ENCODE results near the gene KRT37. TPM values are rescaled to one million over a fixed set of nuclear protein-coding genes. Genes with fewer than 3 reads are reported as not detected.

Gene KRT37
- total RNA-seq, 1 donor from 2014 or later, result not detected

GRCh38 chr17:41448506-41448905, 24.1 kb upstream of the KRT37 start:
- Histone ChIP-seq H3K4me3 (no peak overlapping the region), H3K9me3 (no peaks in the 10 kb centered on the region), H3K4me1 (peaks cover 10% of the 10 kb centered on the region), H3K27ac (peak overlapping the region; percentile 13), H3K27me3 (no peaks in the 10 kb centered on the region), H3K36me3 (no peaks in the 10 kb centered on the region)
- peak in 1 of 2 donors; percentile 72 for DNase-seq (ENCODE audit: extremely low spot score in 2 of 2)
- TF ChIP-seq POLR2AphosphoS5 (IDR thresholded peaks at IDR 0.05; ENCODE audit: insufficient read depth in 1 of 2, low read depth in 1 of 2) (no peak), CTCF (IDR thresholded peaks at IDR 0.05) (no peak), POLR2A (IDR thresholded peaks at IDR 0.05) (no peak)
- intact Hi-C loops (cut with DNase I), result no loop called here

- no peak for DNase-seq (ENCODE audit: extremely low spot score in 2 of 2)
Observed at GRCh38 chr17:41446806-41447205, 22.4 kb upstream of the KRT37 start.

GRCh38 chr17:41444640-41445039, 20.3 kb upstream of the KRT37 start:
- H3K9me3 ChIP-seq, result no peaks in the 10 kb centered on the region
- H3K4me1 ChIP-seq, result peaks cover 10% of the 10 kb centered on the region
- intact Hi-C loops (cut with DNase I), result no loop called here
- no peaks in the 10 kb centered on the region for H3K36me3 ChIP-seq
- H3K27ac ChIP-seq, result no peak overlapping the region
- no peaks in the 10 kb centered on the region for H3K27me3 ChIP-seq
- TF ChIP-seq POLR2A (IDR thresholded peaks at IDR 0.05), result no peak
- TF ChIP-seq CTCF (IDR thresholded peaks at IDR 0.05), result no peak
- no peak for TF ChIP-seq POLR2AphosphoS5 (IDR thresholded peaks at IDR 0.05; ENCODE audit: insufficient read depth in 1 of 2, low read depth in 1 of 2)
- no peak for DNase-seq (ENCODE audit: extremely low spot score in 2 of 2)
- H3K4me3 ChIP-seq, result no peak overlapping the region

More at GRCh38 chr17:41446806-41447205, 22.4 kb upstream of the KRT37 start:
- Histone ChIP-seq H3K27me3 (no peaks in the 10 kb centered on the region), H3K27ac (peak overlapping the region; percentile 34), H3K9me3 (no peaks in the 10 kb centered on the region), H3K36me3 (no peaks in the 10 kb centered on the region), H3K4me3 (no peak overlapping the region), H3K4me1 (peaks cover 10% of the 10 kb centered on the region)
- intact Hi-C loops (cut with DNase I), result no loop called here
- no peak for TF ChIP-seq POLR2A (IDR thresholded peaks at IDR 0.05)
- TF ChIP-seq CTCF (IDR thresholded peaks at IDR 0.05), result no peak
- TF ChIP-seq POLR2AphosphoS5 (IDR thresholded peaks at IDR 0.05; ENCODE audit: insufficient read depth in 1 of 2, low read depth in 1 of 2), result no peak

GRCh38 chr17:41444186-41444585, 19.8 kb upstream of the KRT37 start:
- no peaks in the 10 kb centered on the region for H3K9me3 ChIP-seq
- H3K27ac ChIP-seq, result no peak overlapping the region
- H3K4me1 ChIP-seq, result peaks cover 10% of the 10 kb centered on the region
- peak in 1 of 2 donors; percentile 52 for DNase-seq (ENCODE audit: extremely low spot score in 2 of 2)
- no peak overlapping the region for H3K4me3 ChIP-seq
- H3K36me3 ChIP-seq, result no peaks in the 10 kb centered on the region
- intact Hi-C loops (cut with DNase I), result no loop called here
- H3K27me3 ChIP-seq, result no peaks in the 10 kb centered on the region
- TF ChIP-seq POLR2AphosphoS5 (IDR thresholded peaks at IDR 0.05; ENCODE audit: insufficient read depth in 1 of 2, low read depth in 1 of 2), result no peak
- no peak for TF ChIP-seq POLR2A (IDR thresholded peaks at IDR 0.05)
- no peak for TF ChIP-seq CTCF (IDR thresholded peaks at IDR 0.05)

- Histone ChIP-seq H3K36me3 (no peaks in the 10 kb centered on the region), H3K4me3 (no peak overlapping the region), H3K4me1 (no peaks in the 10 kb centered on the region), H3K27me3 (no peaks in the 10 kb centered on the region), H3K27ac (peak overlapping the region; percentile 45), H3K9me3 (no peaks in the 10 kb centered on the region)
- peak in 1 of 2 donors; percentile 60 for DNase-seq (ENCODE audit: extremely low spot score in 2 of 2)
- intact Hi-C loops (cut with DNase I), result no loop called here
- TF ChIP-seq POLR2AphosphoS5 (IDR thresholded peaks at IDR 0.05; ENCODE audit: insufficient read depth in 1 of 2, low read depth in 1 of 2), result no peak
- no peak for TF ChIP-seq CTCF (IDR thresholded peaks at IDR 0.05)
- TF ChIP-seq POLR2A (IDR thresholded peaks at IDR 0.05), result no peak
Observed at GRCh38 chr17:41442739-41443138, 18.4 kb upstream of the KRT37 start.
